NCI-H748 treated with DMSO at 0.1 percent for 48 hours (cell line): ENCODE results near the gene NUCKS1.

Experiments
- DNase-seq: peaks from one replicate; lab custom pipeline; 2025; lab: John Stamatoyannopoulos, UW

NUCKS1 gene, protein sequence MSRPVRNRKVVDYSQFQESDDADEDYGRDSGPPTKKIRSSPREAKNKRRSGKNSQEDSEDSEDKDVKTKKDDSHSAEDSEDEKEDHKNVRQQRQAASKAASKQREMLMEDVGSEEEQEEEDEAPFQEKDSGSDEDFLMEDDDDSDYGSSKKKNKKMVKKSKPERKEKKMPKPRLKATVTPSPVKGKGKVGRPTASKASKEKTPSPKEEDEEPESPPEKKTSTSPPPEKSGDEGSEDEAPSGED

DNA sequence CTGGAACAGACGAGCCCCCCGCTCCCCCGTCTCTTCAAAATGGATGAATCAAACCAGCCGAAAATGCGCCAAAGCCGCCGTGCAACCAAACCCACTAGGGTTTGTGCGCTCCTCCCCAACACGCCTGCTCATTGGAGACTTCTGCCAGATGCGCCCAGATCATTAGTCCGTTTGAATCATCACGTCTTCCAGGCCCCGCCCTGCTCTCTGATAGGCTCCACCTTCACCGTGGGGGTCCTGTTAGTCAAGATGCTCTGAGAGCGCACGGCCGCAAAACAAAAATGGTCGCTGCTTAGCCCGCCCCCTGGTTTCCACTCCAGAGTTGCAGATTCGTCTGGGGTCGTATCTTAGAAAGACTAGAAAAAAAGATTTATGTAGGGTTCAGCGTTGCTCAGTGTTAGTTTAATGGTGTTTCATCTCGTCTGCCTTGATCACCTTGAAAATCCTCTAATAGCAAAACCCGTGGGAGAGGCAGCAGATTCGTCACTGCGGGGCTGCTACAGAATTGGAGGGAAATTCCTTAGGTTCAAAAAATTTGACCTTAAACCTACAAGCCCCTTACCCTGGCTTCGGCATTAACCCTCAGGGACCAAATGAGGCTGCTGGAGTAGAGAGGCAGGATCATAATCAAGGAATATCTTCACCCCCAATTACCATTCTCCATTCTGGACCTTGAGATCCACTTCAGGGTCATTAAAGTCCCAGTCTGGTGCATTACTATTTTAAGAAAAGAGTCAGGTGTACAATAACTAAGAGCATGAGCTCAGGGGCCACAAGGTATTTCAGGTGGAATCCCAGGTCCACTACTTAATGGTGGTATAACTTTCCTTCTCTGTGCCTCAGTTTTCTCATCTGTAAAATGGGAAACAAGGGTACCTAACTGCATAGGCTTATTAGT is at the start of gene NUCKS1:
Gene NUCKS1 (minus strand): TSS at position 45 of the 898 bp plus-strand sequence. CDS start 209 bp downstream, outside the sequence.
- peak; percentile 81 for DNase-seq

DNA sequence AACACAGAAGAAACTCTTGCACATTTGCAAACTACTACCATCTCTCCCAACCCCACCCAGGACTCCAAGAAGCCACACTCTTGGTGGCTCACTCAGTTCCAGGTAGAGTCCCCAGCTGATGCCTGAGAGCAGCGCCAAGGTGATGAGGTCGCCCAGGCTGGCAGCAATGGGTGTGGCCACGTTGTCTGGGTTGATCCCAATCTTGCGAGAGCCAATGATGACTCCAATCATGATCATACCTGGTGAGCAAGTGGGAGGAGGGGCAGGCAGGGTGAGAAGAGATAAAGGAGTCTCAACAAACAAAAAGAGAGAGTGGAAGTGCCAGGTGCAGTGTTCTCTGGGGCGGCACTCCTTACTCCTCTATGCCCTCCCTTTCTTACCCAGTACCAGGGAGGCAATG is 48.6 kb upstream of the NUCKS1 start:
- DNase-seq = no peak

DNA sequence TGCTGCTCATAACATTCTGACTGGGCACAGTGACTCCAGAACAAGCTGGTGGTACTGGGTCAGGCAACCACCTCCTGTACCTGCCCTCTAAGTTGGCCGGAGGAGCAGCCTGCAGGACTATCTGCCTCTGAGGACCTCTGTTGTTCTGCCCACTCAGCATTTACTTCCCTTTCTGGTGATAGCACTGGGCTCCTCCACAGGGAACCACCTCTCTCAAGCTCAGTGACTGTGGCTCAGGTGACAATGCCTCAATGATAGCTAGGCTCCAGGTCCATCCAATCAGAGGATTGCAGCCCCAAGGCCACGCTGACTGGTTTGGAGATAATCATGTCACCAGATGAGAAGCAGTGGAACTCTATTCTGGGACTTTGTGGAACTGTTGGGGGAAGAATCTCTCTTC is 47.2 kb upstream of the NUCKS1 start:
- DNase-seq = no peak

DNA sequence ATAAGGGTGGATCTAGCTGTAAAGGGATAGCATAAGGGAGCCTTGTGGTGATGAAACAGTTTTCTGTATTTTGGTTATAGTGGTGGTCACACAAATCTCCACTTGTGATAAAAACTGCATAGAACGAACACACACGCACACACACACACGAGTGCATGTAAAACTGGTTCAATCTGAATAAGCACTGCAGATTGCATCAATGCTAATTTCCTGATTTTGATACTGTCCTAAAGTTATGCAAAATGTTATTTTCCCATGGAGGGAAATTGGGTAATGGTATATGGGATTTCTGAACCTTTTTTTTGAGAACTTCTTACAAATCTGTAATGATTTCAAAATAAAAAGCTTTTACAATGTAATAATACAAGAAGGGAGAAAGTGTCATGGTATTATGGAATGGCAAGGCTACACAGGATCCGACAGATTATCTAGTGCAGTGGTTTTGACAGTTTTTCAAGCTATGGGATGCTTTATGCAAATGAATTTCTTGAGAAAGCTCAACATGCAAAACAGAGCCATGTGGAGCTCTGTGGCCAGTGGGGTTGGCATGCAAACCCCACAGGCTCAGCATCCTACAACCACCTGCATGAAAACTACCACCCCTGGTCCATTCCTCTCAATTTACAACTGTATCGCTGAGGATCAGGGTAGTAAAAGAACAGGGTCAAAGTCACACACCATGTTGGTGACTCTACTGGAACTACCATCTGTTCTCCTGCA is 44.2 kb upstream of the NUCKS1 start:
- no peak for DNase-seq

DNA sequence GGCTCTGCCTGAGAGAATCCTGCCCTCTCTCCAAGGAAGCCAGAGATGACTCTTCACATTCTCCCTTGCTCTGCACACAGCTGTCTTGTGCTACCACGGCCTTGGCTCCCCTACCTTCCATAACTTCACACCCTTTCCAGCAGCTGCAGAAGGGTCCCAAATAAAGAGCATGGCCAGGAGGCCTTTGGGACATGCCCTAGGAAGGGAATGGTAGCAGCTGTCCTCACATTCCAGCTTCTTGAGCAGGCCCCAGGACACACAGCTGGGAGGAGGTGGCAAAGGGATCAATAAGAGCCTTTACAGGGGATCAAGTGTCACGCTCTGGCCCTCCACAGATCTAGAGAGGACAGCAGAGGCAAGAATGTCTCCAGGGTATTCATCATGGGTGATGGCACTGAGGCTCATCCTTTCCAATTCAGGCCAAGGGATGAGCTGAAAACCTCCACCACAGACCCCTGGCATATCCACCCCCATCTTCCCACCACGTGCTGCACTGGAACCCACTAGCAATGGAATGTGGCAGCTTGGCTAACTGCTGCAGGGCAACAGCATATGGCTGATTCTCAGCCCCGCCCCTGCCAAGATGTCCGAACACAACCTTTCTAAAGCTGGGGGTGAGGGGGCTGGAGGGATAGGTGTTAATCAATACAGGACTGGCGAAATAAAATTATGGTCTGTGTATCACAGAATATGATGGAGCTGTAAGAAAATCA is 43.1 kb upstream of the NUCKS1 start:
- no peak for DNase-seq

DNA sequence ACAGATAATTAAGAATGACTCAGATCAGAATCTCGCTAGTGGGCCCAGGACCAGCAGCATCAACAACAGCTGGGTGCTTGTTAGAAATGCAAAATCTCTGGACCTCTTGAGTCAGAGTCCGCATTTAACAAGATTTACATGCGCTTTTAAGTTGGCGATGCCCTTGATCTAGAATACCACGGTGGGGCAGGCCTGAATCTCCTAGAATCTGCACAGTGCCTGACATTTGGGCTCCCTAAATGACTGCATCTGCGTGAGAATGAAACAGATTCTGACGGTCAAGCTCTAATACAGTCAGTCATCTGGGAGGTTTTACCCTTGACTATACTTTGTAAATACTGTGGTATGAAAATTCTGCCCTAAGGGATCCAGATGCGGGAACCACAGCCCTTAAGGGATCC is 42.5 kb upstream of the NUCKS1 start:
- DNase-seq = no peak

DNA sequence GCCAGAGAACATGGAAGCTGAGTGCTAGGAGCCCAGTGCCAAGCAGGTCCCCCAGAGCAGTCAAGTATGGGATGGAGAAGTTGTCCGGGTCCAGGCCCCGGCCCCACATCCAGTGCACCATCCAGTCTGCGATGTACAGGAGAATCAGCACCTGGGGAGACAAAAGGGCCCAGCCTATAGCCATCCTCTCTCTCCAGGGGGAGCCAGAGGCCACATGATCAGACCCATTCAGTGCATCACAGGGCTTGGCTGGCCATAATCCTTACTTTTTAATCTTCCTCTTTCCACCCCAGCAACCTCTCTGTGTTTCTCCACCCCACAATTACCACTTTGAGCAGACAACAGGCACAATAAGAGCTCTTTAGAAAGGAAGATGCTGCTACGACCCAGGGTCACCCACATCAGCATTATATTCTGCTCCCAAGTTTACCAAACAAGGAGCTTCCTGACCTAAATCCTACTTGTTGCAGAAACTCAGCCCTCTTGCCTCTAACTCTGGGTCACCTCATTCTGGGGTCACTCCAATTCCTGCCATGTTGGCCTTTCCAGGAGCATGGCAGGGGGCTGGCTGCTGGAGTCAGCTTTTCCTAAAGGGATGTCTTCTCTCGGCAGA is 41.7 kb upstream of the NUCKS1 start:
- peak; percentile 4 for DNase-seq

DNA sequence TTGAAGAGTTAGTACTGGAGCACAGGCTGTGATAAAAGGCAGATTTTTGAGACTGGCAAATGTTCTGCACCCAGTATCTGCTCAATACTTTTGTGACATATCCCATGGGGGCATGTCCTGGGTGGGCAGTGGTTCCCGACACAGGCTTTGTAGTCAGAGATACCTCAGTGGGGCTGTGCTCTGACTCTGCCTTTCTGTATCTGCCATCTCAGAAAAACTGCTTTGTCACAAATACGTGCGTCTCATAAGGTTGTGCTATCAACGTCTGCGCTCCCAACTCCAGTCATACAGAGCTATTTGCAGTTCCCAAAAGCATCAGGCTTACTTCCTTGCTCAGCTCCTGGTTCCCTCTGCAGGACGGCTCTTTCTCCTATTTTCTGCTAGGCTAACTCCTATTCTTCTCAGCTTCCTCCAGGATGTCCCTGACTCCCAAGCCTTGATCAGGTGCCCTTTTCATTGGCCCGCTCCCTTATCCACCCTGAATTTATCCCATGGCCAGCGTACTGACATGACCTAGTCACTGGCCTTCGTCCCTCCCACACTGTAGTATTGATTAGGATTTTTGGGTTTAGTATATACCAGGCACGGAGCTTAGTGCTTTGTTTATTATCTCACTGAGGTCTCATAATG is 37.4 kb upstream of the NUCKS1 start:
- no peak for DNase-seq

DNA sequence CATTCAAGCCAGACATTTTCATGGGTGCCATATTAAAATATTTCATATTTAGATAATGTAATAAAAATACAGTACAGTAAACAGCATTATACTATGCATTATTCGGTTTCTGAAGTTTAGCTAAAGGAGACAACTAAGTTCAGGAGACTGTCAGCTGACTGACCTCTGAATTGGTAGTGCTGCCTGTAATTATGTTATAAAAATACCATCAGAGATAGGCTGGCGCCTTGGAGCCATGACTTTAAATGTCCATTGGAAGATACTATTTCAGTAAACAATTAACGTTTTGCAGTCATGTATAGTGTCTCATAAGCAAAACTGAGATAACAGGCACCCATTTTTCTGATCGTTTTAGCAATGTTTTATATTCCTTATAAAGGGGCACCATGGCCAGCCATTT is 36.6 kb upstream of the NUCKS1 start:
- no peak for DNase-seq

DNA sequence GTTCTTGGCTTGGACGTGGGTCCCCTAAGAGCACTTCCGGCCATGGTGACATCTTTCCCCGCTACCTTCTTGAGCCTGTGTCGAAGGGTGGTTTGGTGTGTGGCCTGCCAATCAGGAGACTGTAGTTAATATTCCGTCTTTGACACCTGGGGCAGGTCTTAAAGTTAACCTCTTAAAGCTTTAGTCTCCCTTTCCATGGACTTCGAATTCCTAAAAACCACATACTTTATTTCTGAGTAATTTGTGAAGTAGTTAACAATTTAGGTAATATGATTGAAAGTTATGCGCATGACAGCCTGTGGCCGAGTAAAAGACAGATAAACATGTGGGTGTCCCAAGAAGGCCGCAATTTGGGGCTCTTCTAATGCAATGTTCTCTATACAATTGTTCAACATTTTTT is 35.5 kb upstream of the NUCKS1 start:
- DNase-seq = no peak

DNA sequence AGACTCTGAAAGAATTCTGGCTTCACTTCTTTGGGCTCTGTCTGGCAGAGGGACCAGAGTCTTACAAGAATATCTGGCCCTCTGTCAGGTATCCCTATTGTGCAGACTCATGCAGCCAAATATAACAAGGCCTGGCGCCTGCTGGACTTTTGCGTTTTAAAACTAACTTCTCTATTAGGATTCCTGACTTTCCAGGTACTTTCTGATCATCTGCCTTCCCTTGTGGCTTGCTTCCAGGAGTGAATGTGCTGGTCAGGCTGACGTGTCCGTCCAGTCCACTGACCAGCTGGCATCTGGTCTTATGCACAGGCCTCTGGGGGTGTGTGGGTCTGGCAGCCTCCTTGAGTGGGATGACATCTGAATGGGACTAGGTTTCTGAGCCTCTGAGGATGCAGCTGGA is 33.9 kb upstream of the NUCKS1 start:
- no peak for DNase-seq

DNA sequence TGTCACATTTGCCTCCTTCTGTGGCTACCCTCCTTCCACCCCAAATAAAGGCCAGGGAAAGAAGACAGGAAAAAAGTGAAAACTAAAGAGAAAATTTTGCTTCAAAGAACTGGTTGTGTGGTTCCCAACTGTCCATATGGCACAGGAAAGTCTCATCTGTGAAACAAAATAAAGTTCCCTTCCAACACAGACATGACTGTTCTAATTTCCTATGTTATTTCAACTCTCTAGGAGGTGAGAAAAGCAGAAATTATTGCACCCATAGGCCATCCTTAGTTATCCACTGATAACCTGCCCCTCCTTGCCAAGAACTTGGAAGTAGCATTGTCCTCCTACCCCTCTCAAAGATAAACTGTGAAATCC is 33.4 kb upstream of the NUCKS1 start:
- DNase-seq = no peak

DNA sequence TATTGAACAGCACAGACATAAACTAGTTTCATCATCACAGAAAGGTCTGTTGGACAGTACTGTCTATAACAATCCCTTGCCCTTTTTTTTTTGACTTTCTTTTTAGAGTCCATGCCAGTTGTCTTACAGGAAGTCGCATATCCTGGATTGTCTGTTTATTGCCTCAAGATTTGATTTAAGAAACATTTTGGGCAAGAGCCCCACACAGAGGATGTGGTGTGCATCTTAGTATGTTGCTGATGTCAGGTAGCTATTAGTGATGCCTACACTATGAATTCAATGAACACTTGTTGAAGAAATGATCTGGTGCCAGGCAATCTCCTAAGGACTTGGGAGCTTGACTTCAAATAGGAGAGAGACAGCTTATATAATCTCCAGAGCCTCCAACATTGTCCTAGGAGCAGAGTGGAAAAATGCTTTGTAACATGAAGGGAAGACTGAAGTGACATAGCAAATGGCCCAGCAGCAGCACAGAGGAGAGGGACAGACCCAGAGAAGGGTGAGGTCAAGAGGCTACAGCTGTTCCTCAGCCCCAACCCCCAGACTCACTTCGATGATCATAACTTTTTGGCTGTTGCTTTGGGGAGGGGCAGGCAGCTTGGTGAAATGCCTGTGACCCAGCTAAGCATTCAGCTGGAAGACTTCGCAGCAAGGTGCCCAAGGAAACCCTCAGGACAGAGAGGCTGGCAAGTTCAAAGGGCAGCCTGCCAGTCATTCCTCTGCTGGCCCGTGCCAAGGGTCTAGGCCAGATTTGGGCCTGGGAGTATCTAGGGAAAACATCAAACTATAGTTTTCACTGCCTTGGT is 32.8 kb upstream of the NUCKS1 start:
- DNase-seq = no peak

DNA sequence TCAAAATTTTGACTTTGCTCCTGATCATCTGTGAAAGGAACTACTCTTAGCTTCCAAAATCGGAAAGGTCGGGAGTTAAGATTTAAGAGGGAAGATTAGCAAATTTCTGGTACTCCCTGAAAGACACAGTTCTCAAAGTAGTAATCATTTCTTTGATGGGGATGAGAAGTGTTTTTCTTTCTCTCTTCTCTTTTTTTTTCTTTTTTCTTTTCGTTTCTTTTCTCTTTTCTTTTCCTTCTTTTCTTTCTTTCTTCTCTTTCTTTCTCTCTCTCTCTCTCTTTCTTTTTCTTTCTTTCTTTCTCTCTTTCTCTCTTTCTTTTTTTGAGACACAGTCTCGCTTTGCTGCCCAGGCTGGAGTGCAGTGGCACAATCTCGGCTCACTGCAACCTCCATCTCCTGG is 30.4 kb upstream of the NUCKS1 start:
- DNase-seq = no peak

DNA sequence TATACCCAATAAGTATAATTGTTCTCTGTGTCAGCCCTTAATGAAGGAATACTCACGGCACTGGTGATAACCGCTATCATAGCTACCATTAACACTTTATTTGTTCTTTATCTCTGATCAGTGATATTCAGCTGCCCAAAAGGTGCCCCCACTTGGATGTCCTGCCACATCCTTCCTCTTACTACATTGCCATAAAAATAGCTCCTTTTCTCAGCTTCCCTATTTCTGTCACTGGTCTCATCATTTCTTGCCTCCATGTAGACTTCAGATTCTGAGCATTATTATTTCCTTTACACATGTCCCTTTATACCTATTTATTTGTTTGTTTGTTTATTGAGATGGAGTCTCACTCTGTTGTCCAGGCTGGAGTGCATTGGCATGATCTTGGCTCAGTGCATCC is 28.0 kb upstream of the NUCKS1 start:
- DNase-seq = no peak

DNA sequence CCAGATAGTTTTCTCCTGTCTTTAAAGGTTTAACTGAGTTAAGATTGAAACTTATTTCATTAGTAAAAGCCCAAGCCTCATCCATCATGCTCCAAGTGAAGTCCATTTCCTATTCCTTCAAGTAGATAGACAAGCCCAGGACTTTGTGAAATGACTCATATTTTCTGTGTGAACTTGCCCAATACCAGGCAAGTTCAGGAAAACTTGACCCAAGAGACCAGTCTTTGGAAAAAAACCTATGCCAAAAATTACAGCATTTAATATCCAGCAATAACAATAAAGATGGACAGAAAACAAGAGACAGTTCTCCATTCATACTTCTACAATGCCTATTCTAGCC is 25.7 kb upstream of the NUCKS1 start:
- DNase-seq = no peak

DNA sequence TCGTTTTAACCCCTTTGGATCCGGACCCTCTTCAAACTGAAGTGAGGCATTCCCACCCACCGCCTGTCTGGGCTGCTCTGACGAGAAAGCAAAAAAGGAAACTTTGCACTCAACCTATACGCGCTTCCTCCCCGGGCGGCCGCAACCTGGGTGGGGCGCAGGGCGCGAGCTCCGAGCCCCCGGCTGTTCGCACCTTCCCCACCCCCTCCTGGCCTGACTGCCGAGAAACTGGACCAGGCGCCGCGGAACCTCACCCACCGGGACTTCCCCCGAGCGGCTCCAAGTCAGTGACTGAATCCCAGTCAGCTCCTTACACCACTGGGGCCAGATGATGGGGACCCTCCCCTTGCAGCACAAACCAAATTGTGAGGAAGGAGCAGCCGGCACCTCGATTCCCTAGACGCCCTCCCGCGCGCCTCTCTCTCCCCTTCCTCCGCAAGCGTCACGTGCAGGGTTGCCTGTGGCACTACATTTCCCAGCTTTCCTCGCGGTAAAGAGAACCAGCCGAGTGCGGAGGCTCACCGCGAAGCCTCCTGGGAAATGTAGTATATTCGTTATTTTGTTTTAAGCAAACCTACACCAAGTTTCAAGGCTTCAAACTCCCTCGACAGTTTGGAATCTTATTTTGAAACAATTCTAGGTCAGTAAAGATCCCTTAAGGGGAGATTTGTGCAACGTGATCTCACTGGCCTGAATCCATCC is 25.2 kb upstream of the NUCKS1 start, which contains the start of gene RAB29:
Gene RAB29 (minus strand): TSS at position 468 of the 702 bp plus-strand sequence. CDS start 526 bp downstream, outside the sequence.
- peak; percentile 10 for DNase-seq

DNA sequence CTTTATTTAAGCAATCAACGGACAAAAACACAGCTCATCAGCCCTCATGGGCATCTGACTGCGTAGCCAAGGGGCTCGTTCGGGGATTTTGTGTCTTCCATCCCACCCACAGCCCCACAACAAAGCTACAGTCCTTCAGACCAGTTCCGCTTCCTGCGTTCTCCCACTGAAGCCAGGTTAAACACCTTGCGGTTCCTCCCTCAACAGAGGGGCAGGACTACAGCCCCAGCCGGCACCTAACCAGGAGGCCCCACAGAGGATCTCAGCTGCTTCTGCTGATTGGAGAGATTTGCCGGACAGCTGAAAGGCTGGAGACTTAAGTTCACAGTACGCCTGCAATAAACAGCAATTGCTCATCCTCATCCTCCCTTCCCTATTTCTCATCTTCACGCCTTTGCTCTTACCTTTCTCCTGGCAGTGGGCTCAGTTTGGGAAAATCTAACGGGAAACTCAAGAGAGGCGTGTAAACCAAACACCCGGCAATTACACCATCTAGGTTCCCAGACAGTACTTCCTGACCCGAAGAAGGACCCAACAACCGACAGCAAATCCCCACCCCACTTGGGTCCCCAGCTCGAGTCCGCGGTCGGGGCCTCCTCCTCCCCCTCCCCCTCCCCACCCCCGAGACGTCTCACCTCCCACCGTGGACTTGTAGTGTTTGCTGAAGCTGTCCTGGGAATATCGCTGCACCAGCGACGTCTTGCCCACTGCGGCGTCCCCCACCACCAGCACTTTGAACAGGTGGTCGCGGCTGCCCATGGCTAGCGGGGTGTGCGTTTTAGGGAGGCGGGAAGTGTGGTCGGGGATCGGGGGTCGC is 24.4 kb upstream of the NUCKS1 start:
- DNase-seq = no peak

DNA sequence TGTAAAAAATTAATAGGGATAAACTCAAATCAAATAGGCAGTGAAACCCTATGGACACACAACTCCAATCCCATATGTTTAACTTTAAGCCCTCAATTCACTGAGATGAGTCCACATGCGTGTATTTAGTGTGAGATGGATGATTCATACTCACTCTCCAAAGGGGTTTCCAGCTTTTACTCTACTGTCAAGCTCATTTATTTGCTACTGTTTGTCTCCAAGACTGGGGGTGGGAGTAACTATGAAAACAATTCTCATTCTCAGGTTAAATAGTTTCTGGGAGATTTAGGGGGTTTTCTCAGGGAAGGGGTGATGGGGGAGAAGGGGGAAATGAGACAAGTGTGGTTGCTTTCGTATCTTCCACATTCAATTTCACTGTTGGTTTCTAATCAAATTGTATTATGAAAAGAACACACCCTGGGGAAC is 22.6 kb upstream of the NUCKS1 start:
- DNase-seq = no peak
